B cell (primary cell): ENCODE data around the gene METTL26.

ENCODE experiments used
- CTCF ChIP-seq: fragments of 200-600 bp; IDR thresholded peaks from one replicate; pipeline ENCODE4 v1.8.0; 2022; ENCODE audit warnings: antibody characterized with exemption, mild to moderate bottlenecking
- EZH2 ChIP-seq: IDR thresholded peaks from 2 replicates; pipeline ENCODE4 v1.6.1; 2012; ENCODE audit warnings: borderline replicate concordance, low read depth, mild to moderate bottlenecking, moderate library complexity, low read length; ENCODE audit not compliant: insufficient read depth, poor library complexity, severe bottlenecking

- TF ChIP-seq CTCF (no peak), EZH2 (no peak)
Measured at GRCh38 chr16:586645-587590, 49.2 kb downstream of the METTL26 start.
